CD4-positive, alpha-beta T cell treated with Interleukin-4 for 1 hour (primary cell): ENCODE measurements around the gene NPFFR1.

ENCODE experiments used
- DNase-seq, 2 donors: peaks; one replicate each; pipeline ENCODE4 v3.0.0-alpha.2; 2020 to 2022

Gene NPFFR1

DNA sequence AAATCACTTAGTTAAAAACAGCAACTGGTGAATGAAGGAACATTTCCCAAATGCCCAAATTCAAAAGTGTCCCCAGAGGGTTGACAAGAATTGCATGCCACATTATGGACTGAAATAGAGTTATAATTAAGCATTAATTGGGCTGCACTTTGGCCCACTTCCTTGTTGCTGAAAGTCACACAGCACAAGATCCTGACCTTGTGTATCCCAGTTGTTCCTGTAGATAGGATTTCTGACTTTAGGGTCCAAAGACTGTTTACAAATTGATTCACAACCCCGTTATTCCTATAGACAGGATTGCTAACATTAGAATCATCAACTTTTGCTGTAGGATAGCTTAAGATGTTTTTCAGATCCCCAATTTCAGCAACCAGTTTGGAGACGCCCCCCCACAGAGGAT, 31.5 kb upstream of the NPFFR1 start:
- DNase-seq, result no peak

- no peak for DNase-seq
Observed at GRCh38 chr10:70312972-70313371, 29.2 kb upstream of the NPFFR1 start.

- no peak for DNase-seq
Observed at GRCh38 chr10:70312249-70312648, 28.4 kb upstream of the NPFFR1 start.

GRCh38 chr10:70311698-70312097, 27.9 kb upstream of the NPFFR1 start:
- no peak for DNase-seq

- no peak for DNase-seq
Observed at GRCh38 chr10:70309661-70310060, 25.9 kb upstream of the NPFFR1 start.

GRCh38 chr10:70308121-70309060, 24.6 kb upstream of the NPFFR1 start:
- no peak for DNase-seq

DNA sequence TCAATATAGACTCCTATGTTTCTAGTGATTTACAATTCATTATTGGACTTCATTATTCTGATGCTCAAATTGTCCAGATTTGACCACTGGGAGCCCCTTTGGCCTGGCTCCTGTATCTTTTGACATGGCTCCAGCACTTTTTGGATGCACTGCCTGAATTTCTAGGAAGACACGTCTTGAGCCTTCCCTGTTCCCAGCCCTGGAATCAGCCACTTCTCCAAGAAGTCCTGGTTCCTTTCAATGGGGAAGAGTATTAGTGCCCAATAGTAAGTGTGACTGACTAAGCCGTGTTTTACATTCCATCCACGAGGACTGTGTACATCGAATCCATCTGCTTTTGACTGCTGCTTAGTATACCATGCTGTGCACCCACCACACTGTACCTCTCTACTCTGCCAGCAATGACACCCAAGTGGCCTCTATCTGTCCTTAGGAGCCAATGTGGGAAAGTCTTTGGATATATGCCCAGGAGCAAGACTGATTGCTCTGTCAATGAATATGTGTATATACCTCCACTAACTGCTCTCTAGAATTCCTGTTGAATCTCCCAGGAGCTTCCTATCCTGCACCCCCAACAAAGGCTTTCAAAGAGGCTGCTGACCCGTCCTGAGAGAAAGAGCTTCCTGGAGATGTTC, 23.2 kb upstream of the NPFFR1 start:
- DNase-seq, result no peak

DNA sequence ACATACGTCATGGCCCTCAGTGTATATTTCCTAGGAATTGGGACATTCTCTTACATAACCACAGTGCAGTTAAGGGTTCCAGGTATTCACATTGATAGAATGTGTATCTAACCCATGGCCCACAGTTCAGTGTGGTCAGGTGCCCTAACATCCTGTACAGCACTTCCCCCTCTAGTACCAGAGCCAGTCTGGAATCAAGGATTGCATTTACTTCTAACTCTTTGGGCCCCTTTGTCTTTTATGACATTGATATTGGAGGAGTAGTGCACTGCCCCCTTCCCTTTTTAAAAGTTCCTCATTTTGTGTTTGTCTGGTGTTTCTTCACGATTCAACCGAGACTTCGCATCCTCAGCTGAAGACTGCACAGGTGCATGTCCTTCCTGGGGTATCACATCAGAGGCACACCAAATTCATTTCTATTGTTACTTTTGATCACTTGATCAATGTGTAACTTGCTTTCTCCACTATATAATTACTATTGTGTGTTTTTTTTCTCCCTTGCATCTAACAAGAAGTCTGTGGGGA, 22.4 kb upstream of the NPFFR1 start:
- DNase-seq, result no peak

DNA sequence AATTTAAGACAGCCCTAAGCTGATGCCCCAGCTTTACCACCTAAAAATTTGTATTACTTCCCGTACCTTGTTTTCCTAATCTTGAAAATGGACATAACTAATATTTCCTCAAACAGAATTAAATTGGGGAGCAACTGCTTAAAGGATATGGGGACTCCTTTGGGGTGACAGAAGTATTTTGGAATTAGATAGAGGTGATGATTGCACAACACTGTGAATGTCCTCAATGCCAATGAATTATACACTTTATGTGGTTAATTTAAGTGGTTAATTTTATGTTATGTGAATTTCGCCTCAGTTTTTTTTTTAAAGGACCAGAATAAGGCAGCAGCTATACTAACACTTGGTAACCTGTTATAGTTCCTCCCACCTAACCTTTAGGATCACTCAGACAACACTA, 19.9 kb upstream of the NPFFR1 start:
- no peak for DNase-seq

- DNase-seq, result no peak
Observed at GRCh38 chr10:70302292-70302691, 18.5 kb upstream of the NPFFR1 start.

- DNase-seq, result no peak
Observed at GRCh38 chr10:70300908-70301597, 17.2 kb upstream of the NPFFR1 start.

DNA sequence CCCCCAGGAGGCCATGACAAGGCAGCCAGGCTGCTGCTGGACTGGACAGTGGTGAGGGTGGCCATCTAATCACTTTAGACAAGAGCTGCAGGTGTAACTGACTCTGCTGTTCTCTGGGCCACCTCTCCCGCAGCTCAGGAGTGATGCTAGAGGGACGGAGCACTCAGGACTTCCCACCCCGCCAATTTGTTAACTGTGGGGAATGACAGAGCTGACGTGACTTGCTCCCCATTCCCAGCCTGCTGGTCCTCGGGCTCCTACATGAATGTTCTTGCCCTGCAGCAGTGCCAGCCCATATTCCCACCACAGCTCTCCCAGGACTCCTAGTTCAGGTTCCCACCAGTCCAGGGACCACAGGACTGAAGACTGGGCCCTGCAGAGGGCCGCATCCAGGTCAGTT, 16.7 kb upstream of the NPFFR1 start:
- DNase-seq, result no peak

DNA sequence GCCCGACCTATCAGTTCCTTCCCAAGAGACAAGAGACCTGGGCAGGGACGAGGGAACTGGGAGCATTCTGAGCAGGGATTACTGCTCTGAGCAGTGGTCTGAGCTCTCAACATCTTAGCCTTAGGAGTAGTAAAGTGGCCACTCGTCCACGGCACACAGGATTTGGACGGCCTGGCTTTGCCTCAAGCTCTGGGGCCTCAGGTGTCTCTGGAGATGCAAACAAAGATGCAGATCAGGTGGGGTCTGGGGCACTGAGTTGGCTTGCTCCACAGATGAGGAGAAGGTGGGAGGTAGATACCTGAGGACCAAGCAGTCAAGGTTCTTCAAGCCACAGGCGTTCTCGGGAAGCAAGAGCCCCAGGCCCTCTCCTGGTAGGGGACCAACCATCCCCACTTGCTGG, 16.1 kb upstream of the NPFFR1 start:
- no peak for DNase-seq

DNA sequence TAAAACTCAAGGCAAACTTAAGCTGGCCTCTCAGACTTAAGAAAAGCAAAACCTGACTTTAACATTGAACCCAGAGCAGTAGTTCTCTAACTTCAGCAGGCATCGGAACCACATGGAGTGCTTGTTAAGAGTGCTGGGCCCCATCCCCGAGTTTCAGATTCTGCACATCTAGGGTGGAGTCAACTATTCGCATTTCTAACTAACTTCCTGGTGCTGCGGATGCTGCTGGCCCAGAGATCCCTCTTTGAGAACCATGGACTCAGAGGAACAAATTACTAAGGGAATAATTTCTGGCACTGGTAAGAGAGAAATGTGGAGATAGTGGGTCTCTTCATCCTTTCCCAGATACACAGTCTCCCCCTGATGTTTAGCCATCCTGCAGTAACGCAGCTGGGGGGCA, 14.6 kb upstream of the NPFFR1 start:
- DNase-seq, result no peak

DNA sequence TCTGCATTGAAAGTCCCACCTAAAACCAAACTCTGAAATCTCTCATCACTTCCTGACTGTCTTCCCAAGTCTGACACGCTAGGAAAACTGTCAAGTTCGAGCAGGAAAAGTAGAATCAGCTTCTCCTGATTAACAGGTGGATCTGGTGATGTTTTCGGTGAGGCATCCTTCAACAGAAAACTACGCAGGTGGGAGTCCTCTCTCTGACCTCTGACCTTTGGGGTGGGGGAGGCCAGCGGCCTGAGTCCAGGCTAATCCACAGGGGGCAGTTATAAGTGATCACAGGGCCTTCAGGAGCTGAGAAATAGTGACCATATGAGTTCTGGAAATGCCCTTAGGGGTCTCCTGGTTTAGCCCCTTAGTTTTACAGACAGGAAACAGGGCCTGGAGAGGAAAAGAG, 13.4 kb upstream of the NPFFR1 start:
- no peak for DNase-seq

DNA sequence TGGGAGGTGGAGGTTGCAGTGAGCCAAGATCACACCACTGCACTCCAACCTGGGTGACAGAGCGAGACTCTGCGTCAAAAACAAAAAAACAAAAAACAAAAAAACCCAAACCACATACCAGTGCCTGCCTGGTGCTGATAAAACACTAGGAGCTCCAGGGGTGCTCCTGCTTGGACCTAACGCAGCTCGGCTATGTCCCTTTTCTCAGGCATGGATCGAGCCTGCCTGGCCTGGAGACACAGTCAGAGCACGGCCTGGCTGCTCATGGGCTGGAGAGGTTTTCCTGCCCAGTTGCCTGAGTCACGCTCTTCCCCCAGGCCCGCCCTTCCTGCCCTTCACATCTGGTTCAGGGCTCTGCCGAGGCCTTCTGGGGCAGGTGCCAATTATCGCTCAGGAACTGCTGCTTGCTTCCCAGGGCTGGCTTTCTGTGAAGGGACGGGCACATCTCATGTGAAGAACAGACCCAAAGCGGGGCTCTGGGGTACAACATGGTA, 12.6 kb upstream of the NPFFR1 start:
- DNase-seq, result peak in 1 of 2 donors; percentile 48

DNA sequence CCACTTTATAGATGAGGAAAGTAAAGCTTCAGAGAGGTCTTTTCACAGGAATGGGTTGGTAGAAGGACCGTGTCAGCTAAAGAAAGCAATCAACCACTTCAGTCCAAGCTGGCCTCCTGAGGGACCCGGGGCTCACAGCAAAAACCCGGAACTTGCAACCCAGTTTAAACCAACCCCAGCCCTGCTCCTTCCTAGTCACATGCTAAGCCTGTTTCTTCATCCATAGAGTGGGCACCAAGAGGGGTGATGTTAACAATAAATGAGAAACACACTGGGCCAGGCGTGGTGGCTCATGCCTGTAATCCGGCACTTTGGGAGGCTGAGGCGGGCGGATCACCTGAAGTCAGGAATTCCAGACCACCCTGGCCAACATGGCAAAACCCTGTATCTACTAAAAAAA, 12.1 kb upstream of the NPFFR1 start:
- no peak for DNase-seq

DNA sequence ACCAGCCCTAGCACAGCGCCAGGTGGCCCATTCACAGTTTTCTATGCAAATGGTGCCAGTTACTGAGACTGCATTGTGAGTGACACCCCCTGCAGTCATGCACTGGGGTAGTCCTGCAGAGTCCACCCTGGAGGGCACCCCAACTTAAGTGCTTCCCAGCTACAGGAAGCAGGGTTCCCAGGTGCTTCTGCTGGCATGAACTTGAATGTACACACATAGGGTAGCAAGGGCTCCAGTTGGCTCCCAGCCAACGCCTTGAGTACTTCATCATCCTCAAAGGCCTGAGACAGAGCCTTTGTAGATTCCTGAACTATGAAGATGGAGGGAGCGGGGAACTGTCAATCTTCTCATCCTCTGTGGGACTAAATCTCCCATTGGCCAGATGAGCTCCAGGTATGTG, 11.5 kb upstream of the NPFFR1 start:
- no peak for DNase-seq

DNA sequence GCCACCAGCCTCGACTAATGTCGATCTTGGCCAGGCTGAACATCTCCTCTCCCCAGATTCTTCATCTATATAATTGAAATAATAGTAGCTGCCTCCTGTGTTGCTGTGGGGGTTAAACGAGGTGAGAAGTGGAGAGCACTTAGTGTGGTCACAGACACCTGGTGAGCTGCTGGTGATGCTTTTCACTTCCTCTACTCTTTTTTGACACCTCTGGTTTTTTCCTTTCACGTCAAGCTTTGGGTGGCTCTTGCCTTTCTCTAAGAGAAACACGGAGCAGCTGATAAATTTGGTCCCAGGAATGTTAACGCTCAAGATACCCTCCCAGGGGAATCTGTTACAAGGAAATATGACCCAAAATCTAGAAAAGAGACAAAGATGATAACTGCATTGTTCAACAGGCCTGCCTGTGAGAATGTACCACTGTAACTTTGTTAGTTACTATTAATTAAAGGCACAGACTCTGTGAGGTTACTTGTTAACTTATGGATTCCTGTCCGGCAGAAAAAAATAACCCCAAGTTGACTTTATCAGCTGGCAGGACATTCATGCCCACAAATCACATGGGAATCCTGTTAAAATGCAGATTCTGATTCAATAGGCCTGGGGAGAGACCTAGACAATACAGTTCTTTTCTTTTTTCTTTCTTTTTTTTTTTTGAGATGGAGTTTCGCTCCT, 9.5 kb upstream of the NPFFR1 start:
- DNase-seq, result peak in 1 of 2 donors; percentile 8

- DNase-seq, result no peak
Observed at GRCh38 chr10:70292004-70292403, 8.2 kb upstream of the NPFFR1 start.

DNA sequence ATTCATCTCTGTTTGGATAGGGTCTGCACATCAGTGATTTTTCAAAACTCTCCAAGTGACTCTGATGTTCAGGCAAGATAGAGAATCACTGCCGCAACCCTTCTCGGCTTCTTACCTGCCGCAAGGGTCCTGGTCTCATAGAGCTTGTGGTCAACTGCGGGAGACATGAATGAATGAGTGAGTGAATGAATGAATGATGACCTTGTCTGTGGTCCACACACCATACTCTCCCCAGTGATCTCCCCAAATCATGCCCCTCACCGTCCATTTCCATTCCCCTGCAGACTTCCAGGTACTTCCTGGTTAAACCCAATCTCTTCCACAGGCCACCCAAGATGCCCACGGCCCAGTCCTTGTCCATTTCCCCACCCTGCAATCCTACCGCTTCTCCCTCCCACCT, 5.9 kb upstream of the NPFFR1 start:
- DNase-seq, result no peak

DNA sequence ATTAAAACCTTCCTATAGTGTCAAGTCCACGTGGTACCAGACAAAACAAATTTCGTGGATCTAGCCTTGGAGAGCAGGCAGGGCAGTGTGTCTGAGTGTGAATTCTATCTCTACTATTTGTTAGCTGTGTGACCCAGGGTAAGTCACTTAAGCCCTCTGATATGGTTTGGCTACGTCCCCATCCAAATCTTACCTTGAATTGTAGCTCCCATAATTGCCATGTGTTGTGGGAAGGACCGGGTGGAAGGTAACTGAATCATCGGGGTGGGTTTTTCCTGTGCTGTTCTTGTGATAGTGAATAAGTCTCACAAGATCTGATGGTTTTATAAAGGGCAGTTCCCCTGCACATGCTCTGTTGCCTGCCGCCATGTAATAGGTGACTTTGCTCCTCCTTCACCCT, 2.8 kb upstream of the NPFFR1 start:
- no peak for DNase-seq

DNA sequence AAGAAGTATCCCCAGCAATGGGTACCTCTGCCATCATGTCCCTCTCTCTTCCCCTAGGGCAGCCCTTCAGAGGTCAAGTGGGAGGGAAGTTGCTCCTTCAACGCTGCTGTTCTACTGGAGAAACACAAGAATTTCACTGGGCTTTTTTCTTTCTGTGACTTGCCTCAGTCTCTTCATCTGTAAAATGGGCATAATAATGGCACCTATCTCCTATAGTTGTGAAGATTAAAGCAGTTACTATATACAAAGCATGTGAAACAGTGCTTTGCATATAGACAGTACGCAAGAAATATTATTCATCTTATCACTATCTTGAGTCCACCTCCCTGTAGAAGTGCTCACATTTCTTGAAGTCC, 1.6 kb upstream of the NPFFR1 start:
- no peak for DNase-seq
